ENCODE measurements around the gene C16orf54. TPM values are rescaled to one million over a fixed set of nuclear protein-coding genes. Genes with fewer than 3 reads are reported as not detected.

The C16orf54 gene
- total and polyA plus RNA-seq, 2 of the 4 experiments (the other 2 are of a cell fraction), result not detected

- H2AK5ac ChIP-seq (ENCODE audit: low read depth, low read length), result no peak overlapping the region
- H2AFZ ChIP-seq (replicated peaks; ENCODE audit: low read length, poor library complexity), result no peak overlapping the region
- H3K4me1 ChIP-seq (ENCODE audit: control insufficient read depth, insufficient read depth, low read length), result no peaks in the 10 kb centered on the region
- H3K9me3 ChIP-seq (ENCODE audit: control insufficient read depth, insufficient read depth, low read length), result no peaks in the 10 kb centered on the region
- H3K79me1 ChIP-seq (ENCODE audit: low read depth in 1 of 2, low read length in 2 of 2), result no peaks in the 10 kb centered on the region
- dilution Hi-C loops (cut with HindIII; ENCODE audit: low sequenced_read_pairs, unreplicated experiment), result no loop called here
- H2BK15ac ChIP-seq (ENCODE audit: low read depth, low read length), result no peak overlapping the region
- 40% methylated on average over 1 of the region's 9 CpGs; no CpG with 5 or more reads in 1 of the 2 experiments for WGBS, 2 experiments (ENCODE audit: extremely low coverage in 2 of 2, insufficient read length in 1 of 2)
- H4K20me1 ChIP-seq (ENCODE audit: insufficient read depth, low read length), result no peaks in the 10 kb centered on the region
- CTCF ChIA-PET, result no interaction called here
- H3K27me3 ChIP-seq (ENCODE audit: control insufficient read depth, insufficient read depth, low read length), result peaks cover 9% of the 10 kb centered on the region
- H3K4me3 ChIP-seq (ENCODE audit: insufficient read depth, low read depth, low read length), result no peak overlapping the region
- peak overlapping the region; percentile 62 for H2AK9ac ChIP-seq (replicated peaks; ENCODE audit: low read depth, low read length, poor library complexity)
- H3K36me3 ChIP-seq (ENCODE audit: control insufficient read depth, insufficient read depth, low read length), result no peaks in the 10 kb centered on the region
- H3K56ac ChIP-seq (ENCODE audit: extremely low read depth, insufficient read depth, low read length), result no peak overlapping the region
- H2BK5ac ChIP-seq (ENCODE audit: low read depth, low read length, poor library complexity, severe bottlenecking), result no peak overlapping the region
- no peak overlapping the region for H3K4ac ChIP-seq (ENCODE audit: low read depth, low read length)
- no peak overlapping the region for H3K9ac ChIP-seq (ENCODE audit: low read depth, low read length)
- H3K9me1 ChIP-seq (ENCODE audit: insufficient read depth, low read length), result no peaks in the 10 kb centered on the region
- no peak overlapping the region for H3K27ac ChIP-seq (ENCODE audit: insufficient read depth, low read length)
- H3K18ac ChIP-seq (ENCODE audit: low read depth, low read length), result no peak overlapping the region
- no peak overlapping the region for H3K14ac ChIP-seq (replicated peaks; ENCODE audit: low read depth, low read length)
- H3K23ac ChIP-seq (ENCODE audit: low read depth, low read length), result no peak overlapping the region
- TF ChIP-seq MXI1 (IDR thresholded peaks at IDR 0.05; ENCODE audit: borderline replicate concordance, low read depth, low read length), result no peak
- TF ChIP-seq RAD21 (IDR thresholded peaks at IDR 0.05; ENCODE audit: low read length), result no peak
- TF ChIP-seq CTCF (conservative IDR thresholded peaks at IDR 0.05; ENCODE audit: low read depth, low read length), result no peak
- TF ChIP-seq RCOR1 (IDR thresholded peaks at IDR 0.05; ENCODE audit: insufficient replicate concordance, low read length), result no peak
- TF ChIP-seq NFE2L2 (IDR thresholded peaks at IDR 0.05; ENCODE audit: low read depth, low read length), result no peak
- TF ChIP-seq CEBPB (IDR thresholded peaks at IDR 0.05; ENCODE audit: low read depth, low read length), result no peak
- no peak for TF ChIP-seq MAZ (IDR thresholded peaks at IDR 0.05; ENCODE audit: borderline replicate concordance, low read depth, low read length)
- no peak for TF ChIP-seq BHLHE40 (IDR thresholded peaks at IDR 0.05; ENCODE audit: low read depth, low read length)
- no peak for TF ChIP-seq USF2 (IDR thresholded peaks at IDR 0.05; ENCODE audit: low read depth, low read length)
- TF ChIP-seq MAFK (IDR thresholded peaks at IDR 0.05; ENCODE audit: low read depth, low read length), result no peak
- no peak for TF ChIP-seq CHD1 (IDR thresholded peaks at IDR 0.05; ENCODE audit: low read depth, low read length)
- TF ChIP-seq POLR2A (IDR thresholded peaks at IDR 0.05; ENCODE audit: low read depth, low read length), result no peak
- TF ChIP-seq FOS (IDR thresholded peaks at IDR 0.05; ENCODE audit: low read depth, low read length), result no peak
- TF ChIP-seq SMC3 (IDR thresholded peaks at IDR 0.05; ENCODE audit: low read depth, low read length), result no peak
- no peak for TF ChIP-seq ELK1 (IDR thresholded peaks at IDR 0.05; ENCODE audit: borderline replicate concordance, low read depth, low read length)
- TF ChIP-seq RFX5 (IDR thresholded peaks at IDR 0.05; ENCODE audit: low read depth, low read length), result no peak
- H2BK20ac ChIP-seq (ENCODE audit: low read depth, low read length), result no peak overlapping the region
- in situ Hi-C loops (cut with MboI; ENCODE audit: low sequenced_read_pairs), result no loop called here
- no peak overlapping the region for H2BK120ac ChIP-seq (ENCODE audit: low read depth, low read length)
- no peak overlapping the region for H3K4me2 ChIP-seq (ENCODE audit: low read depth, low read length)
- intact Hi-C loops (cut with micrococcal nuclease), result loop anchor here (10.0 kb wide), 1 partner anchor 752 kb away; the partner anchor contains the start of gene SPNS1
- DNase-seq, result no peak
- ATAC-seq (ENCODE audit: low read depth), result no peak
- H4K8ac ChIP-seq (ENCODE audit: low read depth in 2 of 2, low read length in 2 of 2), result no peak overlapping the region
- no TSS peak for BruUV-seq (replicated peaks)
- H4K91ac ChIP-seq (ENCODE audit: insufficient read depth, low read depth, low read length), result no peak overlapping the region
- POLR2A ChIA-PET (ENCODE audit: unreplicated experiment), result no interaction called here
- no peak overlapping the region for H4K5ac ChIP-seq (ENCODE audit: low read depth, low read length)
Measured at GRCh38 chr16:29726845-29727377, 18.9 kb downstream of the C16orf54 start.

Measured in IMR-90 (cell line).